ENCODE results near the gene ADAMTS7.

GRCh38 chr15:78711638-78712037 is 99.6 kb downstream of the ADAMTS7 start:
- TF ChIP-seq CTCF (IDR thresholded peaks at IDR 0.05) (no peak), EP300 (IDR thresholded peaks at IDR 0.05) (no peak)
